Adrenal gland (tissue), 12 donors: ENCODE measurements around the gene NPC1. TPM values are rescaled to one million over a fixed set of nuclear protein-coding genes. Genes with fewer than 3 reads are reported as not detected.

Experiments used
- DNase-seq, 7 donors: peaks; one replicate each; pipeline ENCODE4 v3.0.0-alpha.2; 2019 to 2020
- H3K27ac ChIP-seq, 5 donors: fragments of 200-600 bp; sonication (generic) in 4 of 5; 1 replicate in 3 of 5; 2 replicates in 2 of 5; pipeline versions ENCODE4 v1.5.1 to v1.8.0; 2016 to 2020; ENCODE audit warnings: mild to moderate bottlenecking in 1 of 5
- H3K27me3 ChIP-seq: fragments of 200-600 bp; 2 replicates; pipeline ENCODE4 v1.8.0; 2021
- H3K36me3 ChIP-seq, 2 donors: fragments of 200-600 bp; replicated peaks in 1 of 2; 1 replicate in 1 of 2; 2 replicates in 1 of 2; pipeline versions ENCODE4 v1.5.1 to v1.8.0; 2018 to 2022
- H3K4me1 ChIP-seq, 2 donors: fragments of 200-600 bp; replicated peaks in 1 of 2; 1 replicate in 1 of 2; 2 replicates in 1 of 2; pipeline versions ENCODE4 v1.5.1 to v1.8.0; 2018 to 2021
- H3K4me3 ChIP-seq, 4 donors: fragments of 200-600 bp; sonication (generic) in 3 of 4; one replicate each; pipeline ENCODE4 v1.5.1; 2016 to 2018
- H3K9me3 ChIP-seq, 3 donors: fragments of 200-600 bp; sonication (generic) in 1 of 3; replicated peaks in 1 of 3; 1 replicate in 2 of 3; 2 replicates in 1 of 3; pipeline versions ENCODE4 v1.5.1 to v1.8.0; 2016 to 2021
- CTCF ChIP-seq, 6 experiments: fragments of 450-650 bp in 4 of 6; fragments of 200-600 bp in 2 of 6; sonication (generic) in 1 of 6; IDR thresholded peaks; 1 replicate in 5 of 6; 2 replicates in 1 of 6; pipeline versions ENCODE4 v1.5.1 to v1.8.0; 2016 to 2021; ENCODE audit warnings: antibody characterized with exemption in 6 of 6, mild to moderate bottlenecking in 2 of 6, moderate library complexity in 1 of 6
- POLR2A ChIP-seq, 2 donors: fragments of 450-650 bp; IDR thresholded peaks; one replicate each; pipeline ENCODE4 v1.6.1; 2017; ENCODE audit warnings: antibody characterized with exemption in 2 of 2, mild to moderate bottlenecking in 2 of 2, moderate library complexity in 1 of 2
- WGBS, 4 donors: extraction: QIAGEN DNeasy Blood & Tissue Kit in 2 of 4; methylation state at CpG; one replicate each; pipeline versions ENCODE4 v1.1.5 to v1.1.7; 2013 to 2017; 5-methylcytosine and 5-hydroxymethylcytosine counted together
- intact Hi-C, 2 donors: fragments of 100-400 bp; cut with DNase I; formaldehyde crosslinking; loops; one replicate each; pipeline versions ENCODE4 v1.14.1 to v1.15.0; 2022 to 2023
- polyA plus RNA-seq, 3 donors: library from polyadenylated mRNA; stranded (reverse); fragments of 200-250 nt in 2 of 3; fragments of 350-450 nt in 1 of 3; fragmentation: Illumina TruSeq in 1 of 3; extraction: RNeasy Lipid Tissue Mini Kit (QIAGEN cat#74804) in 1 of 3; gene quantifications; one replicate each; pipeline ENCODE4 v1.2.3, GENCODE V29; 2013 to 2014
- total RNA-seq, 9 donors: library from RNA; depleted of rRNA in 4 of 9; stranded (reverse); fragments of >200 nt in 4 of 9; fragments of 120-200 nt in 1 of 9; fragmentation: NEBNext Ultra II Directional in 1 of 9; extraction: Animal tissue kit (Norgen Biotek cat#: 25700) in 1 of 9; gene quantifications; one replicate each; pipeline versions ENCODE4 v1.1.0 to v1.2.4, GENCODE V29; 2013 to 2023
- donor health status: healthy with polysubstance abuse.
- donor health status: Bipolar disorder and iron deficiency.
- donor health status: DM: yes; HTN: yes; CAD: no.
- donor health status: DM: no; HTN: no; CAD: no.
- donor health status: DM: no; HTN: no; CAD: no.
- donor health status: DM: yes; HTN: yes; CAD: no.

Gene NPC1
- total and polyA plus RNA-seq, 12 donors: 38.3 to 1,631 (median 117) TPM

GRCh38 chr18:23629444-23629946 is 43.2 kb upstream of the NPC1 start:
- 91 to 95% (median 94%) methylated on average over 3 to 4 of the region's 4 CpGs for WGBS, 4 donors
- DNase-seq: no peak
- Histone ChIP-seq H3K36me3 (no peaks in the 10 kb centered on the region), H3K4me1 (no peaks in the 10 kb centered on the region), H3K9me3 (no peaks in the 10 kb centered on the region), H3K27me3 (no peaks in the 10 kb centered on the region), H3K4me3 (no peak overlapping the region), H3K27ac (no peak overlapping the region)
- intact Hi-C loops: loop anchor here in 1 of 2 donors (10.0 kb wide), 1 partner anchor 185 kb away; no protein-coding TSS in a partner anchor
- TF ChIP-seq POLR2A (IDR thresholded peaks at IDR 0.05): no peak
- no peak for TF ChIP-seq CTCF (IDR thresholded peaks at IDR 0.05)

DNA sequence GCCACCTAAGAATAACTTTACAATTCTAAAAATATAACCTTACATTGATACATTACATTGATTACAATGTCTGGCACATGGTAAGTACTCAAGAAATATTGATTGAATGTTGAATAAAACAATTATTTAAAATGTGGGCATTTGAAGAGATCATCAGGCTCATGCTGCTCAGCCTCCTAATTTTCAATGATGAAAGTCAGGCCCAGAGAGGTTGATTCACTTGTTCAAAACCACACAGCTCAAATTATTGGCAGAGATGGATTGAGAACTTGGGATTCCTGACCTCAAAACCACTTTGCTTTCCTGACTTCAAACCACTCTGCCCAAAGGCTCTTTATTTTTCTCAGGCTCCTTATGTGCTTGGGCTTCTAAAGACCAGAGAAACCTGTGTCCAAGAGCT is 41.7 kb upstream of the NPC1 start:
- no peak overlapping the region for H3K27ac ChIP-seq
- TF ChIP-seq POLR2A (IDR thresholded peaks at IDR 0.05): no peak
- no peak for TF ChIP-seq CTCF (IDR thresholded peaks at IDR 0.05)
- no peaks in the 10 kb centered on the region for H3K9me3 ChIP-seq
- H3K36me3 ChIP-seq: no peaks in the 10 kb centered on the region
- no peak overlapping the region for H3K4me3 ChIP-seq
- H3K4me1 ChIP-seq: no peaks in the 10 kb centered on the region
- intact Hi-C loops: loop anchor here in 1 of 2 donors (10.0 kb wide), 1 partner anchor 187 kb away; no protein-coding TSS in a partner anchor
- H3K27me3 ChIP-seq: no peaks in the 10 kb centered on the region
- no peak for DNase-seq

DNA sequence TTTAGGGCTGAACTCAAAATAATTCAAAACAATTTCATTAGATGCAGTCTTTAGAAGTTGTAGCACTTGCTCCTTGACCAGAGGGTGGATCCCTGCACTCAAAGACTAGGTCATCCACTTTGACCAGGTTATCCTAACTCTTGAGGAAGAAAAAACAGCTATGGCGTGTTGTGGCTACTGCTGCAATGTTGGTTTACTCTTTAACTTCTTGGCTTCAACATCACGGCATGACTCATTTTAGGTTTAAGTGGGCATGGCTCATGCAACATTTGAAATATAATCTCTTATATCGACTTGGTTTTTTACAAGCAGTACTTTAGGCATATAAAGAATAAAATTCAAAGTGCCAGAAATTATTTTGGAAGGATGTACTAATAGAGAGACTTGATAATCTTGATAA is 41.0 kb upstream of the NPC1 start:
- H3K36me3 ChIP-seq: no peaks in the 10 kb centered on the region
- H3K9me3 ChIP-seq: no peaks in the 10 kb centered on the region
- H3K4me1 ChIP-seq: no peaks in the 10 kb centered on the region
- no peak overlapping the region for H3K27ac ChIP-seq
- TF ChIP-seq POLR2A (IDR thresholded peaks at IDR 0.05) (no peak), CTCF (IDR thresholded peaks at IDR 0.05) (no peak)
- H3K4me3 ChIP-seq: no peak overlapping the region
- 62 to 73% (median 71%) methylated on average over 2 to 3 of the region's 3 CpGs for WGBS, 4 donors
- no peaks in the 10 kb centered on the region for H3K27me3 ChIP-seq
- intact Hi-C loops: loop anchor here in 1 of 2 donors (10.0 kb wide), 1 partner anchor 187 kb away; no protein-coding TSS in a partner anchor
- no peak for DNase-seq

- TF ChIP-seq CTCF (IDR thresholded peaks at IDR 0.05): no peak
- no peak for TF ChIP-seq POLR2A (IDR thresholded peaks at IDR 0.05)
- no peak overlapping the region for H3K27ac ChIP-seq
- intact Hi-C loops: loop anchor here in 1 of 2 donors (10.0 kb wide), 1 partner anchor 188 kb away; no protein-coding TSS in a partner anchor
- no peaks in the 10 kb centered on the region for H3K27me3 ChIP-seq
- H3K36me3 ChIP-seq: no peaks in the 10 kb centered on the region
- DNase-seq: no peak
- H3K4me1 ChIP-seq: no peaks in the 10 kb centered on the region
- WGBS, 4 donors: 39 to 49% (median 46%) methylated on average over 4 of the region's 4 CpGs
- H3K9me3 ChIP-seq: no peaks in the 10 kb centered on the region
- no peak overlapping the region for H3K4me3 ChIP-seq
These were observed 40.4 kb upstream of the NPC1 start for GRCh38 chr18:23626451-23627279.
